Right atrium auricular region (tissue), 2 donors: ENCODE measurements around the gene SPDL1. TPM values are rescaled to one million over a fixed set of nuclear protein-coding genes. Genes with fewer than 3 reads are reported as not detected.

Experiments
- DNase-seq: peaks from one replicate; pipeline ENCODE4 v3.0.0-alpha.2; 2019; ENCODE audit warnings: low spot score
- H3K27ac ChIP-seq, 2 donors: fragments of 200-600 bp; sonication (generic); 1 replicate in 1 of 2; 2 replicates in 1 of 2; pipeline ENCODE4 v1.5.1; 2016 to 2019
- H3K27me3 ChIP-seq, 2 donors: fragments of 200-600 bp; sonication (generic); one replicate each; pipeline versions ENCODE4 v1.5.1 to v1.6.0; 2017 to 2019
- H3K36me3 ChIP-seq: fragments of 200-600 bp; sonication (generic); one replicate; pipeline ENCODE4 v1.5.1; 2016
- H3K4me1 ChIP-seq, 2 donors: fragments of 200-600 bp; sonication (generic); one replicate each; pipeline versions ENCODE4 v1.5.1 to v1.6.0; 2017 to 2019
- H3K4me3 ChIP-seq, 2 donors: fragments of 200-600 bp; sonication (generic); 1 replicate in 1 of 2; 2 replicates in 1 of 2; pipeline ENCODE4 v1.5.1; 2017 to 2019; ENCODE audit warnings: mild to moderate bottlenecking in 1 of 2, moderate library complexity in 1 of 2
- H3K9me3 ChIP-seq, 2 donors: fragments of 200-600 bp; sonication (generic); one replicate each; pipeline ENCODE4 v1.5.1; 2019
- CTCF ChIP-seq, 2 donors: fragments of 200-600 bp; sonication (generic); IDR thresholded peaks; one replicate each; pipeline ENCODE4 v1.5.1; 2019; ENCODE audit warnings: antibody characterized with exemption in 2 of 2
- total RNA-seq, 2 donors: library from RNA; depleted of rRNA; stranded (reverse); fragments of >200 nt; gene quantifications; one replicate each; pipeline ENCODE4 v1.1.0, GENCODE V29; 2016

Gene SPDL1
- total RNA-seq, 2 donors from 2014 or later = 3.4 to 8.9 TPM

- Histone ChIP-seq H3K27me3 (no peaks in the 10 kb centered on the region), H3K27ac (peak overlapping the region in 1 of 2 donors; percentile 10), H3K4me1 (no peaks in the 10 kb centered on the region), H3K36me3 (no peaks in the 10 kb centered on the region), H3K9me3 (peaks cover 3 to 17% of the 10 kb centered on the region in 2 donors), H3K4me3 (peak overlapping the region; percentile 29 to 45)
- no peak for DNase-seq
- TF ChIP-seq CTCF (IDR thresholded peaks at IDR 0.05) = no peak
Measured at GRCh38 chr5:169637549-169638121, 54.1 kb downstream of the SPDL1 start.

- Histone ChIP-seq H3K27me3 (no peaks in the 10 kb centered on the region), H3K9me3 (peaks cover 3 to 11% of the 10 kb centered on the region in 2 donors), H3K27ac (no peak overlapping the region), H3K4me3 (no peak overlapping the region), H3K36me3 (no peaks in the 10 kb centered on the region), H3K4me1 (no peaks in the 10 kb centered on the region)
- no peak for TF ChIP-seq CTCF (IDR thresholded peaks at IDR 0.05)
- DNase-seq = no peak
Measured at GRCh38 chr5:169641253-169641652, 57.7 kb downstream of the SPDL1 start.

DNA sequence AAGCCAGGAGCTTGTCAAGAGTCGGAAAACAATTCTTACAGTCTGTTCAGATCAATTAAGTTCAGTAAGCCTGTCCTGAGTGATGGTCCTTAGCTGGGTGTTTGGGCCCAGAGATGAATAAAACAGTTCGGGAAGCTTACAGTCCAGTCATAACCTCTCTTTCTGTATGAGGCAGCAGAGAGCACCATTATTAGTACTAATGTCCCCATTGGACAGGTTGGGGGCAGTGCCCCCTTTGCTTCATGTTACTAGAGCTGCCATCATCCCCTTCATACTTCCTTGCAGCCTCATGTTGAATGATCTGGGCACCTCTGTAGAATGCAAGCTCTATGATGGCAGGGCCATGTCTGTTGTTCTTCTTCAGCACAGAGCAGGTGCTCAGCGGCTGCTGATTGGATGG, 63.3 kb downstream of the SPDL1 start:
- peaks cover 0 to 28% of the 10 kb centered on the region in 2 donors for H3K4me1 ChIP-seq
- H3K9me3 ChIP-seq = no peaks in the 10 kb centered on the region
- no peak overlapping the region for H3K27ac ChIP-seq
- TF ChIP-seq CTCF (IDR thresholded peaks at IDR 0.05) = no peak
- no peaks in the 10 kb centered on the region for H3K27me3 ChIP-seq
- H3K4me3 ChIP-seq = no peak overlapping the region
- DNase-seq = no peak
- no peaks in the 10 kb centered on the region for H3K36me3 ChIP-seq

- peaks cover 0 to 33% of the 10 kb centered on the region in 2 donors for H3K4me1 ChIP-seq
- DNase-seq = no peak
- no peaks in the 10 kb centered on the region for H3K27me3 ChIP-seq
- no peak for TF ChIP-seq CTCF (IDR thresholded peaks at IDR 0.05)
- no peaks in the 10 kb centered on the region for H3K9me3 ChIP-seq
- no peak overlapping the region for H3K4me3 ChIP-seq
- no peaks in the 10 kb centered on the region for H3K36me3 ChIP-seq
- no peak overlapping the region for H3K27ac ChIP-seq
Measured at GRCh38 chr5:169647566-169647965, 64.0 kb downstream of the SPDL1 start.

DNA sequence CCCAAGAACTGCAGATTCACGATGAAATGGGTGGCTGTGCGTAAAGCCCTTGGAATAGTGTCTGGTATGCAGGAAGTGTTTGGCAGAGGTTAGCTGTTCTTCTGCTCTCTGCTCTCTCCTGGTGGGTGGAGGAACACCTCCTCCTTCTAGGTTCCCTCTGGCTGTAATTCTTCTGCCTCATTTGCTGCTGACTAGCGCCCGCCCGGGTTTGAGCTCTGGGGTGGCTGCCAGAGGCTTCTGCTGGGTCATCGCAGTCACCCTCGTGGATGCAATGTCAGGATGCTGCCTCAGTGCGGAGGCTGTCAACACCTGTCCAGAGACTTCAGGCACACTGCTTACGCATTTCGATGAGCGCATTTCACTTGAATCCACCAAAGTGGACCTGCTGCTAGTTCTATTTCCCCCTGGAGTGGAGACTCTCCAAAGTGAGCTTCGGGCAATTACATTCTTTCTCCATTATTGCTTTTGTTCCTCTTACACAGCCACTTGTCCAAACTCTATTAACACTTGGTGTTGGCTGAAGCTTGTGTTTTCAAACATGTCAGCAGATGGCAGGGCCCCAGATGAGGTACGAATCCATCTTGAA, 65.2 kb downstream of the SPDL1 start:
- H3K9me3 ChIP-seq = no peaks in the 10 kb centered on the region
- no peak for DNase-seq
- H3K4me1 ChIP-seq = peaks cover 0 to 33% of the 10 kb centered on the region in 2 donors

More for the DNA sequence above, 65.2 kb downstream of the SPDL1 start:
- Histone ChIP-seq H3K27ac (no peak overlapping the region), H3K4me3 (no peak overlapping the region), H3K27me3 (no peaks in the 10 kb centered on the region), H3K36me3 (no peaks in the 10 kb centered on the region)
- TF ChIP-seq CTCF (IDR thresholded peaks at IDR 0.05) = no peak
